ENCODE measurements around the gene KCNH8.

DNA sequence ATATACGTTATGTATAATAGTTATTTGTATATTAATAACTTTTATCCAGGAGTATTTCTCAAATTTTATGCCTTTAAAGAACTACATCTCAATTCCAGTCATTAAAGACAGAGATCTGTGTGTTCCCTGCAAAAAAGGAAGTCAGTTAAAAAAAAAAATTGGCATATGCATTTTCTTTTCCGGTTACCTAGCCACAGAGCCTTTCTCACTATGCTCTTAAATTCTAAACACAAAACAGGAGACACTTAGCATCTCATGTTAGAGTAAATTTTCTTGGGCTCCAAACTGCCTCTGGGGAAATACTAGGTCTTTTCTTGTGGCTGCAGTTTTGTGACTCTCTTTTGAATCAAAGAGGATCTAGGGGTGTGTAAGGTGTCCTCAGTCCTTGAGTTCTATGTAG lies 105.9 kb downstream of the KCNH8 start:
- TF ChIP-seq SP1 (IDR thresholded peaks at IDR 0.05) (no peak), GABPA (IDR thresholded peaks at IDR 0.05 in 1 of 2, conservative IDR thresholded peaks at IDR 0.05 in 1 of 2) (no peak), YY1 (IDR thresholded peaks at IDR 0.05) (no peak), JUND (IDR thresholded peaks at IDR 0.05) (no peak), RXRA (IDR thresholded peaks at IDR 0.05) (no peak), TAF1 (conservative IDR thresholded peaks at IDR 0.05) (no peak), HNF4G (IDR thresholded peaks at IDR 0.05) (no peak)
- TF ChIP-seq, protein P1, sequence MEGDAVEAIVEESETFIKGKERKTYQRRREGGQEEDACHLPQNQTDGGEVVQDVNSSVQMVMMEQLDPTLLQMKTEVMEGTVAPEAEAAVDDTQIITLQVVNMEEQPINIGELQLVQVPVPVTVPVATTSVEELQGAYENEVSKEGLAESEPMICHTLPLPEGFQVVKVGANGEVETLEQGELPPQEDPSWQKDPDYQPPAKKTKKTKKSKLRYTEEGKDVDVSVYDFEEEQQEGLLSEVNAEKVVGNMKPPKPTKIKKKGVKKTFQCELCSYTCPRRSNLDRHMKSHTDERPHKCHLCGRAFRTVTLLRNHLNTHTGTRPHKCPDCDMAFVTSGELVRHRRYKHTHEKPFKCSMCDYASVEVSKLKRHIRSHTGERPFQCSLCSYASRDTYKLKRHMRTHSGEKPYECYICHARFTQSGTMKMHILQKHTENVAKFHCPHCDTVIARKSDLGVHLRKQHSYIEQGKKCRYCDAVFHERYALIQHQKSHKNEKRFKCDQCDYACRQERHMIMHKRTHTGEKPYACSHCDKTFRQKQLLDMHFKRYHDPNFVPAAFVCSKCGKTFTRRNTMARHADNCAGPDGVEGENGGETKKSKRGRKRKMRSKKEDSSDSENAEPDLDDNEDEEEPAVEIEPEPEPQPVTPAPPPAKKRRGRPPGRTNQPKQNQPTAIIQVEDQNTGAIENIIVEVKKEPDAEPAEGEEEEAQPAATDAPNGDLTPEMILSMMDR (IDR thresholded peaks at IDR 0.05; ENCODE audit: low read depth, low read length, missing input control): no peak
- TF ChIP-seq, protein P2, sequence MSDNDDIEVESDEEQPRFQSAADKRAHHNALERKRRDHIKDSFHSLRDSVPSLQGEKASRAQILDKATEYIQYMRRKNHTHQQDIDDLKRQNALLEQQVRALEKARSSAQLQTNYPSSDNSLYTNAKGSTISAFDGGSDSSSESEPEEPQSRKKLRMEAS (IDR thresholded peaks at IDR 0.05): no peak
- TF ChIP-seq, protein P3, sequence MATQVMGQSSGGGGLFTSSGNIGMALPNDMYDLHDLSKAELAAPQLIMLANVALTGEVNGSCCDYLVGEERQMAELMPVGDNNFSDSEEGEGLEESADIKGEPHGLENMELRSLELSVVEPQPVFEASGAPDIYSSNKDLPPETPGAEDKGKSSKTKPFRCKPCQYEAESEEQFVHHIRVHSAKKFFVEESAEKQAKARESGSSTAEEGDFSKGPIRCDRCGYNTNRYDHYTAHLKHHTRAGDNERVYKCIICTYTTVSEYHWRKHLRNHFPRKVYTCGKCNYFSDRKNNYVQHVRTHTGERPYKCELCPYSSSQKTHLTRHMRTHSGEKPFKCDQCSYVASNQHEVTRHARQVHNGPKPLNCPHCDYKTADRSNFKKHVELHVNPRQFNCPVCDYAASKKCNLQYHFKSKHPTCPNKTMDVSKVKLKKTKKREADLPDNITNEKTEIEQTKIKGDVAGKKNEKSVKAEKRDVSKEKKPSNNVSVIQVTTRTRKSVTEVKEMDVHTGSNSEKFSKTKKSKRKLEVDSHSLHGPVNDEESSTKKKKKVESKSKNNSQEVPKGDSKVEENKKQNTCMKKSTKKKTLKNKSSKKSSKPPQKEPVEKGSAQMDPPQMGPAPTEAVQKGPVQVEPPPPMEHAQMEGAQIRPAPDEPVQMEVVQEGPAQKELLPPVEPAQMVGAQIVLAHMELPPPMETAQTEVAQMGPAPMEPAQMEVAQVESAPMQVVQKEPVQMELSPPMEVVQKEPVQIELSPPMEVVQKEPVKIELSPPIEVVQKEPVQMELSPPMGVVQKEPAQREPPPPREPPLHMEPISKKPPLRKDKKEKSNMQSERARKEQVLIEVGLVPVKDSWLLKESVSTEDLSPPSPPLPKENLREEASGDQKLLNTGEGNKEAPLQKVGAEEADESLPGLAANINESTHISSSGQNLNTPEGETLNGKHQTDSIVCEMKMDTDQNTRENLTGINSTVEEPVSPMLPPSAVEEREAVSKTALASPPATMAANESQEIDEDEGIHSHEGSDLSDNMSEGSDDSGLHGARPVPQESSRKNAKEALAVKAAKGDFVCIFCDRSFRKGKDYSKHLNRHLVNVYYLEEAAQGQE (IDR thresholded peaks at IDR 0.05): no peak
- TF ChIP-seq, protein P4, sequence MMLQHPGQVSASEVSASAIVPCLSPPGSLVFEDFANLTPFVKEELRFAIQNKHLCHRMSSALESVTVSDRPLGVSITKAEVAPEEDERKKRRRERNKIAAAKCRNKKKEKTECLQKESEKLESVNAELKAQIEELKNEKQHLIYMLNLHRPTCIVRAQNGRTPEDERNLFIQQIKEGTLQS (IDR thresholded peaks at IDR 0.05): no peak
- TF ChIP-seq, protein P5, sequence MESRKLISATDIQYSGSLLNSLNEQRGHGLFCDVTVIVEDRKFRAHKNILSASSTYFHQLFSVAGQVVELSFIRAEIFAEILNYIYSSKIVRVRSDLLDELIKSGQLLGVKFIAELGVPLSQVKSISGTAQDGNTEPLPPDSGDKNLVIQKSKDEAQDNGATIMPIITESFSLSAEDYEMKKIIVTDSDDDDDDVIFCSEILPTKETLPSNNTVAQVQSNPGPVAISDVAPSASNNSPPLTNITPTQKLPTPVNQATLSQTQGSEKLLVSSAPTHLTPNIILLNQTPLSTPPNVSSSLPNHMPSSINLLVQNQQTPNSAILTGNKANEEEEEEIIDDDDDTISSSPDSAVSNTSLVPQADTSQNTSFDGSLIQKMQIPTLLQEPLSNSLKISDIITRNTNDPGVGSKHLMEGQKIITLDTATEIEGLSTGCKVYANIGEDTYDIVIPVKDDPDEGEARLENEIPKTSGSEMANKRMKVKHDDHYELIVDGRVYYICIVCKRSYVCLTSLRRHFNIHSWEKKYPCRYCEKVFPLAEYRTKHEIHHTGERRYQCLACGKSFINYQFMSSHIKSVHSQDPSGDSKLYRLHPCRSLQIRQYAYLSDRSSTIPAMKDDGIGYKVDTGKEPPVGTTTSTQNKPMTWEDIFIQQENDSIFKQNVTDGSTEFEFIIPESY (IDR thresholded peaks at IDR 0.05): no peak
